ENCODE data around the gene IL17B.

GRCh38 chr5:149363358-149363757, 15.7 kb downstream of the IL17B start:
- no peak for TF ChIP-seq CTCF (conservative IDR thresholded peaks at IDR 0.05)
- no peak for TF ChIP-seq ZFX (IDR thresholded peaks at IDR 0.05)
